ENCODE data around the gene KLF4. TPM values are rescaled to one million over a fixed set of nuclear protein-coding genes. Genes with fewer than 3 reads are reported as not detected.
"Not testable (repeated sequence)": the region's sequence is repeated elsewhere in the genome, so short reads cannot be mapped to it uniquely, and the experiment has no call there.

KLF4 gene
- total RNA-seq, 1 donor from 2014 or later = 0.52 TPM

GRCh38 chr9:107500421-107501200 is 11.0 kb upstream of the KLF4 start:
- DNase-seq (ENCODE audit: low spot score); H3K4me3 Mint-ChIP-seq (ENCODE audit: low read depth); H3K27me3 Mint-ChIP-seq (ENCODE audit: low read depth); H3K4me1 Mint-ChIP-seq (ENCODE audit: low read depth); H3K9me3 Mint-ChIP-seq; H3K27ac Mint-ChIP-seq; intact Hi-C loops (cut with micrococcal nuclease); H3K36me3 Mint-ChIP-seq (ENCODE audit: low read depth): not testable (repeated sequence)

GRCh38 chr9:107496976-107497375 is 7.4 kb upstream of the KLF4 start:
- Mint-ChIP-seq H3K27ac (no peak overlapping the region), H3K4me1 (ENCODE audit: low read depth) (no peaks in the 10 kb centered on the region), H3K9me3 (no peaks in the 10 kb centered on the region), H3K27me3 (ENCODE audit: low read depth) (peaks cover 23% of the 10 kb centered on the region), H3K36me3 (ENCODE audit: low read depth) (no peaks in the 10 kb centered on the region), H3K4me3 (ENCODE audit: low read depth) (no peak overlapping the region)
- intact Hi-C loops (cut with micrococcal nuclease) = no loop called here
- no peak for DNase-seq (ENCODE audit: low spot score)

GRCh38 chr9:107492381-107492970 is 2.9 kb upstream of the KLF4 start:
- Mint-ChIP-seq H3K27me3 (ENCODE audit: low read depth) (peaks cover 49% of the 10 kb centered on the region), H3K4me1 (ENCODE audit: low read depth) (peaks cover 5% of the 10 kb centered on the region), H3K36me3 (ENCODE audit: low read depth) (peaks cover 3% of the 10 kb centered on the region), H3K27ac (no peak overlapping the region), H3K9me3 (no peaks in the 10 kb centered on the region), H3K4me3 (ENCODE audit: low read depth) (no peak overlapping the region)
- no peak for DNase-seq (ENCODE audit: low spot score)
- intact Hi-C loops (cut with micrococcal nuclease) = no loop called here

GRCh38 chr9:107491081-107492053 is 1.8 kb upstream of the KLF4 start:
- peaks cover 3% of the 10 kb centered on the region for H3K36me3 Mint-ChIP-seq (ENCODE audit: low read depth)
- peaks cover 5% of the 10 kb centered on the region for H3K4me1 Mint-ChIP-seq (ENCODE audit: low read depth)
- no peaks in the 10 kb centered on the region for H3K9me3 Mint-ChIP-seq
- no peak overlapping the region for H3K27ac Mint-ChIP-seq
- H3K27me3 Mint-ChIP-seq (ENCODE audit: low read depth) = peaks cover 58% of the 10 kb centered on the region
- H3K4me3 Mint-ChIP-seq (ENCODE audit: low read depth) = peak overlapping the region; percentile 62
- no peak for DNase-seq (ENCODE audit: low spot score)
- intact Hi-C loops (cut with micrococcal nuclease) = no loop called here

GRCh38 chr9:107490606-107490970 is 1.0 kb upstream of the KLF4 start:
- intact Hi-C loops (cut with micrococcal nuclease); DNase-seq (ENCODE audit: low spot score); H3K27ac Mint-ChIP-seq; H3K36me3 Mint-ChIP-seq (ENCODE audit: low read depth); H3K4me1 Mint-ChIP-seq (ENCODE audit: low read depth); H3K9me3 Mint-ChIP-seq: not testable (repeated sequence)
- Mint-ChIP-seq H3K27me3 (ENCODE audit: low read depth) (peaks cover 64% of the 10 kb centered on the region), H3K4me3 (ENCODE audit: low read depth) (peak overlapping the region; percentile 62)

GRCh38 chr9:107489144-107489673 is 360 bp downstream of the KLF4 start:
- Mint-ChIP-seq H3K36me3 (ENCODE audit: low read depth) (peaks cover 3% of the 10 kb centered on the region), H3K4me3 (ENCODE audit: low read depth) (peak overlapping the region; percentile 71), H3K27me3 (ENCODE audit: low read depth) (peaks cover 60% of the 10 kb centered on the region), H3K4me1 (ENCODE audit: low read depth) (peaks cover 5% of the 10 kb centered on the region), H3K27ac (no peak overlapping the region), H3K9me3 (no peaks in the 10 kb centered on the region)
- intact Hi-C loops (cut with micrococcal nuclease) = loop anchor here (5.0 to 10.0 kb wide), 3 partner anchors 207 to 1826 kb away; partner anchors contain the start of gene RAD23B
- no peak for DNase-seq (ENCODE audit: low spot score)

- H3K4me3 Mint-ChIP-seq (ENCODE audit: low read depth) = peak overlapping the region; percentile 71
- H3K27me3 Mint-ChIP-seq (ENCODE audit: low read depth) = peaks cover 58% of the 10 kb centered on the region
- H3K36me3 Mint-ChIP-seq (ENCODE audit: low read depth) = peaks cover 3% of the 10 kb centered on the region
- intact Hi-C loops (cut with micrococcal nuclease) = loop anchor here (5.0 to 10.0 kb wide), 3 partner anchors 206 to 1826 kb away; partner anchors contain the start of gene RAD23B
- H3K27ac Mint-ChIP-seq = no peak overlapping the region
- H3K9me3 Mint-ChIP-seq = no peaks in the 10 kb centered on the region
- H3K4me1 Mint-ChIP-seq (ENCODE audit: low read depth) = peaks cover 5% of the 10 kb centered on the region
- DNase-seq (ENCODE audit: low spot score) = peak; percentile 18
These were observed 1.0 kb downstream of the KLF4 start for GRCh38 chr9:107488375-107489143.

- Mint-ChIP-seq H3K4me1 (ENCODE audit: low read depth) (peaks cover 5% of the 10 kb centered on the region), H3K4me3 (ENCODE audit: low read depth) (no peak overlapping the region), H3K36me3 (ENCODE audit: low read depth) (peaks cover 3% of the 10 kb centered on the region), H3K9me3 (no peaks in the 10 kb centered on the region), H3K27me3 (ENCODE audit: low read depth) (peaks cover 59% of the 10 kb centered on the region), H3K27ac (no peak overlapping the region)
- DNase-seq (ENCODE audit: low spot score) = peak; percentile 20
- intact Hi-C loops (cut with micrococcal nuclease) = loop anchor here (5.0 to 10.0 kb wide), 3 partner anchors 205 to 1827 kb away; partner anchors contain the start of gene RAD23B
These were observed 1.8 kb downstream of the KLF4 start for GRCh38 chr9:107487521-107488374.

- Mint-ChIP-seq H3K27ac (no peak overlapping the region), H3K27me3 (ENCODE audit: low read depth) (peaks cover 51% of the 10 kb centered on the region), H3K36me3 (ENCODE audit: low read depth) (peaks cover 3% of the 10 kb centered on the region), H3K4me3 (ENCODE audit: low read depth) (no peak overlapping the region), H3K9me3 (no peaks in the 10 kb centered on the region), H3K4me1 (ENCODE audit: low read depth) (peaks cover 5% of the 10 kb centered on the region)
- DNase-seq (ENCODE audit: low spot score) = no peak
- intact Hi-C loops (cut with micrococcal nuclease) = loop anchor here (5.0 to 10.0 kb wide), 3 partner anchors 205 to 1828 kb away; partner anchors contain the start of gene RAD23B
These were observed 2.7 kb downstream of the KLF4 start for GRCh38 chr9:107486674-107487520.

- H3K4me3 Mint-ChIP-seq (ENCODE audit: low read depth) = no peak overlapping the region
- H3K9me3 Mint-ChIP-seq = no peaks in the 10 kb centered on the region
- no peak overlapping the region for H3K27ac Mint-ChIP-seq
- intact Hi-C loops (cut with micrococcal nuclease) = loop anchor here (5.0 to 10.0 kb wide), 3 partner anchors 203 to 1829 kb away; partner anchors contain the start of gene RAD23B
- peaks cover 41% of the 10 kb centered on the region for H3K27me3 Mint-ChIP-seq (ENCODE audit: low read depth)
- H3K36me3 Mint-ChIP-seq (ENCODE audit: low read depth) = peaks cover 3% of the 10 kb centered on the region
- H3K4me1 Mint-ChIP-seq (ENCODE audit: low read depth) = peaks cover 5% of the 10 kb centered on the region
- DNase-seq (ENCODE audit: low spot score) = no peak
These were observed 4.0 kb downstream of the KLF4 start for GRCh38 chr9:107485458-107486043.
